HUES6 (cell line): Measurements from ENCODE around the gene PHGDH.

Experiments
- H3K27ac ChIP-seq: 2 replicates; pipeline ENCODE4 v1.7.0; 2013; ENCODE audit warnings: low read depth, mild to moderate bottlenecking, low read length, inconsistent platforms
- H3K27me3 ChIP-seq: 2 replicates; pipeline ENCODE4 v1.6.1; 2013; ENCODE audit warnings: low read length; ENCODE audit not compliant: control insufficient read depth, insufficient read depth
- H3K36me3 ChIP-seq: 2 replicates; pipeline ENCODE4 v1.6.1; 2013; ENCODE audit warnings: low read length; ENCODE audit not compliant: control insufficient read depth, insufficient read depth
- H3K4me1 ChIP-seq: 2 replicates; pipeline ENCODE4 v1.6.1; 2013; ENCODE audit warnings: low read length; ENCODE audit not compliant: control insufficient read depth, insufficient read depth
- H3K4me3 ChIP-seq: 2 replicates; pipeline ENCODE4 v1.5.1; 2013; ENCODE audit warnings: low read depth, low read length
- H3K9ac ChIP-seq: one replicate; pipeline ENCODE4 v1.6.1; 2013; ENCODE audit warnings: mild to moderate bottlenecking, low read length
- H3K9me3 ChIP-seq: 2 replicates; pipeline ENCODE4 v1.6.1; 2013; ENCODE audit warnings: low read depth, low read length; ENCODE audit not compliant: control insufficient read depth, insufficient read depth

Gene PHGDH

GRCh38 chr1:119711804-119712341 lies at the start of gene PHGDH:
Gene PHGDH (plus strand): TSS chr1:119711934. CDS start chr1:119712023, 89 bp downstream.
- Histone ChIP-seq H3K4me1 (peaks cover 36% of the 10 kb centered on the region), H3K4me3 (peak within 1 kb of the TSS; percentile 92), H3K27ac (peak within 1 kb of the TSS; percentile 88), H3K9me3 (no peaks in the 10 kb centered on the region), H3K36me3 (peaks cover 13% of the 10 kb centered on the region), H3K9ac (peak within 1 kb of the TSS; percentile 97), H3K27me3 (no peaks in the 10 kb centered on the region)

DNA sequence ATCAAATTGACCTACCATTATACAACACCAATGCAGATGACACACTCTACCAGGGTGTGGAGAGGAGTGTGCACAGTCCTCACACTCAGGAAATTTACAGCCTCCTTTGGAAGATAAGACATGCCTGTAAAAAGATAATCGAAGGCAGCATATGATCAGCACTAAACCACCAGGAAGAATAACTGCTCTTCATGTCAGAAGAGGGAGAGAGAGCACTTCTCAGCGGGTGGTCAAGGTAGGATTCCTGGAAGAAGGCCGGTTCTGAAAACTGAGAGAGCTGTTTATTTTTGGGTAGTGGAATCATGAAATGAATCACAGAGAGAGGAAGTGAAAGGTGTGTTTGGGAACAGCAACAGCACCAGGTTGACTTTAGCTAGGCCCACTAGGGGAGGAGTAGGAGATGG lies 49.7 kb upstream of the PHGDH start:
- Histone ChIP-seq H3K9me3 (no peaks in the 10 kb centered on the region), H3K36me3 (no peaks in the 10 kb centered on the region), H3K4me3 (no peak overlapping the region), H3K27ac (no peak overlapping the region), H3K9ac (no peak overlapping the region), H3K27me3 (no peaks in the 10 kb centered on the region), H3K4me1 (peaks cover 15% of the 10 kb centered on the region)

DNA sequence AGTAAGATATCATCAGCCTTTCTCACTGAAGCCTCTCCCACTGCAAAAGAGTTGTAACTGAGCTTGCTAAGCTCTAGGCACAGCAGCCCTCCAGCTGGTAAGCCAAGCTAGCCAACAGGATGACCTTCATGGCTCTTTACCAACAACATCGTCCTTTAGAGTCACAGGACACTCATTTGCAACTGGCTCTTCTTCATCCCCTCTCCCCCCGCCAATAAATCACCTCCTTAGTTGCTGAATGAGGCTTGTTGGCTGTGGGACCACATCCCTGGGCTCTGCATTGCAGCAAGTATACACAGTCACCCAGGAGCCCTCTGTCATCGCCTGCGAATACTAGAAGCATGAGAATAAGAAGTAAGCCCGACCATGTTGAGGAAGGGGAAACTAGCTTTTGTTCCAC lies 47.7 kb upstream of the PHGDH start:
- peaks cover 15% of the 10 kb centered on the region for H3K4me1 ChIP-seq
- H3K36me3 ChIP-seq, result no peaks in the 10 kb centered on the region
- H3K4me3 ChIP-seq, result no peak overlapping the region
- no peaks in the 10 kb centered on the region for H3K27me3 ChIP-seq
- no peak overlapping the region for H3K9ac ChIP-seq
- H3K9me3 ChIP-seq, result no peaks in the 10 kb centered on the region
- H3K27ac ChIP-seq, result no peak overlapping the region

DNA sequence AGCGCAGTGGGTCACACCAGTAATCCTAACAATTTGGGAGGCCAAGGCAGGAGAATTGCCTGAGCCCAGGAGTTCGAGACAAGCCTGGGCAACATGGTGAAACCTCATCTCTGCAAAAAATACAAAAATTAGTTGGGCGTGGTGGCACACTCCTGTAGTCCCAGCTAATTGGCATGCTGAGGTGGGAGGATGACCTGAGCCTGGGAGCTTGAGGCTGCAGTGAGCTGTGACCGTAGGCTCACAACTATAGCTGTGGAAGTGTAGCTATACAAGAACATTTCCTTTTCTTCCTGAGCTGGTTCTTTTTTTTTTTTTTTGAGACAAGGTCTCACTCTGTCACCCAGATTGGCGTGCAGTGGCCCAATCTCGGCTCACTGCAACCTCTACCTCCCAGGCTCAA lies 44.6 kb upstream of the PHGDH start:
- Histone ChIP-seq H3K9ac (no peak overlapping the region), H3K9me3 (no peaks in the 10 kb centered on the region), H3K4me1 (no peaks in the 10 kb centered on the region), H3K27me3 (no peaks in the 10 kb centered on the region), H3K27ac (no peak overlapping the region), H3K36me3 (no peaks in the 10 kb centered on the region), H3K4me3 (no peak overlapping the region)

GRCh38 chr1:119670898-119671297 lies 40.8 kb upstream of the PHGDH start:
- Histone ChIP-seq H3K36me3 (no peaks in the 10 kb centered on the region), H3K4me3 (no peak overlapping the region), H3K9me3 (no peaks in the 10 kb centered on the region), H3K9ac (no peak overlapping the region), H3K27ac (no peak overlapping the region), H3K4me1 (peaks cover 26% of the 10 kb centered on the region), H3K27me3 (no peaks in the 10 kb centered on the region)

GRCh38 chr1:119673171-119673940 lies 38.4 kb upstream of the PHGDH start:
- H3K36me3 ChIP-seq, result no peaks in the 10 kb centered on the region
- no peaks in the 10 kb centered on the region for H3K27me3 ChIP-seq
- no peaks in the 10 kb centered on the region for H3K9me3 ChIP-seq
- peak overlapping the region; percentile 62; the same call in 1 of the 2 replicates for H3K27ac ChIP-seq
- no peak overlapping the region for H3K9ac ChIP-seq
- H3K4me3 ChIP-seq, result no peak overlapping the region
- H3K4me1 ChIP-seq, result peaks cover 27% of the 10 kb centered on the region

- Histone ChIP-seq H3K9ac (peak overlapping the region; percentile 40), H3K36me3 (no peaks in the 10 kb centered on the region), H3K27ac (peak overlapping the region; percentile 62; the same call in 1 of the 2 replicates)
These were observed 37.6 kb upstream of the PHGDH start for GRCh38 chr1:119674111-119674526.

DNA sequence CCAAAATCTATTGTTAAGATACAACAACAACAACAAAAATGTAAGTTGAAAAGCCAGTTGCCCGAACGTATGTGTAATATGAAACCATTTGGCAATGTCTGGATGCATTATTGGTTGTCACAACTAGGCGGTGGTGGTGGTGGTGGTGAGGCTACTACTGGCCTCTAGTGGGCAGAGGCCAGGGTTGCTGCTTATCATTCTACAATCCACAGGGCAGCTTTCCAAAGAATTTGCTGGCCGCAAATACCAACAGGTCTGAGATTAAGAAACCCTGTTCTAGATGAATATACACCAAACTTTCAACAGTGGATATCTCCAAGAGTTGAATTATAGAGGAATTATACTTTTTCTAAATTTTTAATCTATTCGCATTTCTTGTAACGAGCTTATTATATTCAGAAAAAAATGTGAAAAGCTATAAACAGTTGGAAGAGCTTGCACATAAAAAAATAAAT lies 36.9 kb upstream of the PHGDH start:
- H3K36me3 ChIP-seq, result no peaks in the 10 kb centered on the region
- peak overlapping the region; percentile 62; the same call in 1 of the 2 replicates for H3K27ac ChIP-seq
- H3K4me1 ChIP-seq, result peaks cover 41% of the 10 kb centered on the region
- H3K9me3 ChIP-seq, result no peaks in the 10 kb centered on the region
- H3K27me3 ChIP-seq, result no peaks in the 10 kb centered on the region
- H3K9ac ChIP-seq, result no peak overlapping the region
- H3K4me3 ChIP-seq, result no peak overlapping the region

More at GRCh38 chr1:119674111-119674526, 37.6 kb upstream of the PHGDH start:
- peaks cover 34% of the 10 kb centered on the region for H3K4me1 ChIP-seq
- H3K27me3 ChIP-seq, result no peaks in the 10 kb centered on the region
- H3K9me3 ChIP-seq, result no peaks in the 10 kb centered on the region
- H3K4me3 ChIP-seq, result peak overlapping the region; percentile 9; the same call in 1 of the 2 replicates

- Histone ChIP-seq H3K36me3 (no peaks in the 10 kb centered on the region), H3K4me1 (peaks cover 43% of the 10 kb centered on the region), H3K9ac (no peak overlapping the region), H3K9me3 (no peaks in the 10 kb centered on the region), H3K27me3 (no peaks in the 10 kb centered on the region), H3K27ac (no peak overlapping the region), H3K4me3 (peak overlapping the region; percentile 53)
These were observed 36.1 kb upstream of the PHGDH start for GRCh38 chr1:119675349-119676345.

DNA sequence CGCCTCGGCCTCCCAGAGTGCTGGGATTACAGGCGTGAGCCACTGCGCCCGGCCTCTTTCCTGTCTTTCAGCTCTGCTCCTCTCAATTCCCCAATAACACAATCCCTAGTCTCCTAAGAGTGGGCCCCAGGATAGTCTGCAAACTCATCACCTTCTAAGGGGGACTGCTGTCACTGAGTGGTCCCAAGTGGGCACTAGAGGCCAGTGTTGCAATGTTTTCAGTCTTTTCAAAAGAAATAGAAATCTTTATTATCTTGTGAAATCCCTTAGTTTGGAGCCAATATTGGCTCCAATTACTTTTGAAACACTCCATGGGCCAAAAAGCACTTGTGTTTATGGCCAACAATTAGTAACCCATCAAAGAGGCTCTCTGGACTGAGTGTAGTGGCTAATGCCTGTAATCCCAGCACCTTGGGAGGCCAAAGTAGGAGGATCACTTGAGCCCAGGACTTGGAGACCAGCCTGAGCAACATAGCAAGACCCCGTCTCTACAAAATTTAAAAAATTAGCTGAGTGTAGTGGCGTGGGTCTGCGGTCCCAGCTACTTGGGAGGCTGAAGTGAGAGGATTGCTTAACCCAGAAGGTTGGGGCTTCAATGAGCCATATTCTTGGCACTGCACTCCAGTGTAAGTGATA lies 35.0 kb upstream of the PHGDH start:
- Histone ChIP-seq H3K27ac (no peak overlapping the region), H3K36me3 (no peaks in the 10 kb centered on the region), H3K9me3 (no peaks in the 10 kb centered on the region), H3K4me1 (peaks cover 43% of the 10 kb centered on the region), H3K4me3 (no peak overlapping the region), H3K9ac (no peak overlapping the region), H3K27me3 (no peaks in the 10 kb centered on the region)
